ENCODE data around the gene BMP7. TPM values are rescaled to one million over a fixed set of nuclear protein-coding genes. Genes with fewer than 3 reads are reported as not detected.
"Not testable (repeated sequence)": the region's sequence is repeated elsewhere in the genome, so short reads cannot be mapped to it uniquely, and the experiment has no call there.

The BMP7 gene
- total RNA-seq, 1 donor from 2014 or later: 0.10 TPM

DNA sequence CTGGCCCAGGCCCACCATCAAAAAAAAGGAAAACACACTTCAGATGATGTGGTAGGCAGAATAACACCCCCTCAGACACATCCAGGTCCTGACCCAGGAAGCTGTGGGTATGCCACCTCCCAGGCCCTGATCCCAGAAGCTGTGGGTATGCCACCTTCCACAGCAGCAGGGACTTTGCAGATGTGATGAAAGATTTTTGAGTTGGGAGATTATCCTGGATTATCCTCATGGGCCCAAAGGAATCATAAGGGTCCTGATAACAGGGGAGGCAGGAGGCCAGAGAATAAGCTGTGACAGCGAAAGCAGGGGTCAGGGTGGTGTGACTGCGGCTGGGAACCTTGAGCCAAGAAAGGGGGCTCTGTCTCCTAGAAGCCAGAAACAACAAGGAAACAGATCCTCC is 55.0 kb downstream of the BMP7 start:
- no peak for DNase-seq (ENCODE audit: low read depth)

- DNase-seq (ENCODE audit: low read depth): no peak
Observed at GRCh38 chr20:57210911-57211280, 55.5 kb downstream of the BMP7 start.

DNA sequence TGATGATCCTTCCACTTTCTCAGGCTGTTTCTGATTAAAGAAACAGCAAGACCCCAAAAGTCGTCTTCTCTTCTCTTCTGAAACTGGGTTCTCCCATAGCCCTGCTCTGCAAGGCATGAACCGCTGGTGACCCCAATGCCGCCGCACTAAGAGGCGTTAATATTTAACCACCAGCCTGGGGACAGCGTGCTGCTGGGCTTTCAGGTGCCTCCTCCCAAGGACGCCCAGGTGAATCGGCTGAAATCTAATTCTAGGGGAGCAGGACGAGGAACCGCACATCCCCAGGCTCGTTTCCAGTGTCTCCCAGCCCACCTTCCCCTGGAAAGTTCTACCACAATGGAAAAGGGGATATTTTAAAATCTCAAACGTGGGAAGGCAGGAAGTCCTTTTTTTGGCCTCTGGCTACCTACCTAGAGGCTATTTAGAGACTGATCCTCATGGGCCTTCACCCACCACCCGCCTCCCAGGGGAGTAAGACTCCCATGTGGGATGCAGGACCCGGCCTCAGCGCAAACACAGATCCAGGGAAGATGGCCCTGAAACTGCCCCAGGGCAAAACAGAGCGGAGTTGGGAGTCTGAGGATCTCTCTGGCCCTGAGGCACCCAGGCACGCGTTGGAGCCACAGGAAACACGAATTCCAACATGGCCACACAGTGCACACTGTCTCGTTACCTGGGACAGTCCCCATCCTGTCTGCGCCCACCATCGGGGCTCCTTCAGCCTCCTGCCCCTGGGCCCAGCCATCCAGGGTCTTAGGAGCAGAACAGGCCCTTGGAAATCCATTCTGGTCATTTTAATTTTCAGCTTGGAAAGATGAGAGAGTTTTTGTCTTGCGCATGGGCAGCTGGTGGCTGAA is 56.2 kb downstream of the BMP7 start:
- DNase-seq (ENCODE audit: low read depth): no peak

DNA sequence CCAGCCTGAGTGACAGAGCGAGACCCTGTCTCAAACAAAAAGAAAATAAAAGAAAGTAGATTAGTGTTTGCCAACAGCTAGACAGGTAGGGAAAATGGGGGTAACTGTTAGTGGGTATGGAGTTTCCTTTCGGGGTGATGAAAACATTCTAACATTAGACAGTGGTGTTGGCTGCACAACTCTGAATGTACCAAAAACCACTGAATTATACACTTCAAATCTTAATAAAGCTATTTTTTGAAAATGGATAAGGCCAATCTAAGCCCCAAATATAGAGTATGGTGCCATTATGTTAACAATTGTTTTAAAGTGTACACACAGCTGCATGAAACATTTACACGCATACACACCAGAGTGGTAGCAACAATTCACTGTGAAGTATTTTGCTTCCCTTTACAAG is 57.0 kb downstream of the BMP7 start:
- DNase-seq (ENCODE audit: low read depth): no peak

GRCh38 chr20:57208198-57208597 is 58.2 kb downstream of the BMP7 start:
- no peak for DNase-seq (ENCODE audit: low read depth)

DNA sequence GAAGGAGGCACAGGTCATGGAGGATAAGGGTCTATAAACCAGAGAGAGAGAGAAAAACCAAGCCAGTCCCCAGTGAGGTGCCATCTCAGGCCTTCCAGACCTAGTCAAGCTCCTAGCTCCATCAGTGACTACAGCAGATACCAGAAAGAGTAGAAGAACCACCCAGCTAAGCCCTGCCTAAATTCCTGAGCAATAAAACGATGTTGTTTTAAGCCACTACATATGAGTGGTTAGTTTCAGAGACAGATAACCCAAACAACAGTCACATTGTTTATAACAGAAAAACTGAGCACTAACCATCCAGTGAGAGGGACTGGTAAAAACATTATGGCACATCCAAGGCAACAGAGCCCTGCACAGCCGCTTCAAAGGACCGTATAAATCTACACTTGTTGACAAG is 59.2 kb downstream of the BMP7 start:
- no peak for DNase-seq (ENCODE audit: low read depth)

DNA sequence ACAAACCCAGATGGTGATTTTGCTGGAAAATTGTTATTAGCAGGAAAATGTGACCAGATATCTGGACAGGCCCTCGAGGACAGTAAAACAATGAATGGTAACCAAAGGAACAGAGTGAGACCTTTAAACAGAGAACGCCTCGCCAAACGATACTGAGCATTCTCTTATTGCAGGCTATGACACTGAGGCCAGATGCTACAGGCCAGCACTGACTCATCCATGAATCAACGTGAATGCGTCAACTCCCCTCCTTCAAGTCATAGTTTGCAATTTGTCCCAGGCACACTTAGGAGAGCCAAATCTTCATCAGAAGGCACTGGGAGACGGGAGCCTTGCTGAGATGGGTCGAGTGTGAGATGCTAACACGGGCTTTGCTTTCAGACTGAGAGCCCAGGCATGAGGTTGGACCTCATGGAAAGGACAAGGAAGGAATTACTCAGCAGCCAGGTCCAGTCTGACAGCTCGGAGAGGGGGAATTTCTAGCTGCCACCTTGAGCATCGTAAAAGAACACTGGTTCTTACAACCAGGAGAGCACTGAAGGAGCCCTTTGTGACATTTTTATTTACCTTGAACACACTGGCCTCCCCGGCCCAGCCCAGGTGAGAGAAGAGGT is 60.7 kb downstream of the BMP7 start:
- no peak for DNase-seq (ENCODE audit: low read depth)

GRCh38 chr20:57203986-57204385 is 62.5 kb downstream of the BMP7 start:
- DNase-seq (ENCODE audit: low read depth): no peak

DNA sequence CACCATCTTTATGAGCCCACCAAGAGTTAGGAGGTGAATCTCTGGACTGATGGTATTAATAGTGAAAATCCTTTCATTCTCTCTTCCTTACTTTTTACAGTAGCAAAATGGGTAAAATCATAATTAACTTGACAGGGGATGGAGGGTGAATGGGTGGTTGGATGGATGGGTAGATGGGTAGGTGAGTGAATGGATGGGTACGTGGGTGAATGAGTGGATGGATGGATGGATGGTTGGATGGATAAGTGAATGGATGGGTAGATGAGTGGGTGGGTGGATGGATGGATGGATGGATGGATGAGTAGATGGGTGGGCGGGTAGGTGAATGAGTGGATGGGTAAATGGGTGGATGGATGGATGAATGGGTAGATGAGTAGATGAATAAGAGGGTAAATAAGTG is 63.2 kb downstream of the BMP7 start:
- no peak for DNase-seq (ENCODE audit: low read depth)

GRCh38 chr20:57202309-57202708 is 64.1 kb downstream of the BMP7 start:
- no peak for DNase-seq (ENCODE audit: low read depth)

DNA sequence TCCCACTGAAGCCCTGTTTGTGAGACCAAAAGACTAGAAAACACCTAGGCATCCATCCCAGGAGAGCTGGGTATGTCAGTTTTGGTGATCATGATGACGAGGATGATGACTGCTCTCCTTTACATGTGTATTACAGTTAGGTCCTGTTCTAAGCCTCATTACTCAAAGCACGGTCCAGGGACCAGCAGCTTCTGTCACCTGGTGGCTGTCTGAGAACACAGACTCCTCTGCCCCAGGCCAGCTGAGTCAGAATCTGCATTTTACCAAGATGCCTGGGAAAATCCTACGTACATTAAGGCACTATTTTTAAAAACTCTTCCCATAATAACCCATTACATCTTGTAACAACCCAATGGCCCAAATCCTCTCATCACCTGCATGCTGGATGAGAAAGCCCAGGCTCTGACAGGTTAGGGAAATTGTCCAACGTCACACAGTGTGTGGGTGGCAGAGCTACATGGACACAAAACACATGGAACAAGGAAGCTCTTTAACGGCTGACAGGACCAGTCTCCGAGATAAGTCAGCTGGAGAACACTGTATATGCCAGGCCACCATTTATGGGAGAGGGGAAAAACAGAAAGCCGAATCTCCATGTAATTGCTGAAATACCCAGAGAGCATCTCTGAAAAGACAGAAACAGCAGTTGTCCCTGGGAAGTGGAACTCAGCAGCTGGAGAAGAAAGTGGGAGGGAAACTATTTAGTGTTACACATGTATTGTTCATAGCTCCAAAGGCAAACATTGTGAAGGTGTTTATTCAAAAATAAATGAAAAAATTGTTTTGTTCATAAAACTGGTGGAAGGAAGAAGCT is 65.4 kb downstream of the BMP7 start:
- DNase-seq (ENCODE audit: low read depth): no peak

DNA sequence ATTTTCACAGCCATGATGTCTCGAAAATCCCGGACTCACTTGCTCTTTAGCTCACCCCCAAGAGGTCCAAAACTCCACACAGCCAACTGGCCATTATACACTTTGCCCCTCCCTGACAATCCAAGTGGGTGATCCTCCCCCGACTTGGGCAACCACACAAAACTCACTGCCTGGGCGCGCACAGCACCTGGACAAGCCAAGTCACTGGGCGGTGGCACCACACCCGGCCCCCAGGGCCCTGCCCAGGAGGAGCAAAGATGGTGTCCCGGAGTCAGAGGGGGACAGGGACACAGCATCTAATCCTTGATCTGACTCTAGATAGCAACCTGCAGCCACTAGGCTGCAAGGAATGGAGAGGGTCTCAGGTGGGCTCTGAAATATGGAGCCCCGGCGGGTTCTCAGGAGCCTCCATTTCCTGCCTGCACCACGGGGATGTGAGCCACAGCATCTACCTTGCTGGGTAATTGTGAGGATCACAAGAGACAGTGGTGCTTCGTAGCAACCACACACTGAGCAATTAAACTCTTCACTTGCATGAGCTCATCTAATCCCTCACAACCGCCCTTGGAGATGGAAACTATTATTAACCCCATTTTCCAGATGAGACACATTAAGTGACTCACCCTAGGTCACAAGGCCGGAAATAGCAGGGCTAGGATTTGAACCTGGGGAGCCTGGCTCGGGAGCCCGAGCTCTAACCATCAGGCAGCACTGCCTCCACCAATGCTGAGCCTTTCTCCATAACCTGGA is 66.6 kb downstream of the BMP7 start:
- no peak for DNase-seq (ENCODE audit: low read depth)

GRCh38 chr20:57198132-57199072 is 68.0 kb downstream of the BMP7 start:
- no peak for DNase-seq (ENCODE audit: low read depth)

DNA sequence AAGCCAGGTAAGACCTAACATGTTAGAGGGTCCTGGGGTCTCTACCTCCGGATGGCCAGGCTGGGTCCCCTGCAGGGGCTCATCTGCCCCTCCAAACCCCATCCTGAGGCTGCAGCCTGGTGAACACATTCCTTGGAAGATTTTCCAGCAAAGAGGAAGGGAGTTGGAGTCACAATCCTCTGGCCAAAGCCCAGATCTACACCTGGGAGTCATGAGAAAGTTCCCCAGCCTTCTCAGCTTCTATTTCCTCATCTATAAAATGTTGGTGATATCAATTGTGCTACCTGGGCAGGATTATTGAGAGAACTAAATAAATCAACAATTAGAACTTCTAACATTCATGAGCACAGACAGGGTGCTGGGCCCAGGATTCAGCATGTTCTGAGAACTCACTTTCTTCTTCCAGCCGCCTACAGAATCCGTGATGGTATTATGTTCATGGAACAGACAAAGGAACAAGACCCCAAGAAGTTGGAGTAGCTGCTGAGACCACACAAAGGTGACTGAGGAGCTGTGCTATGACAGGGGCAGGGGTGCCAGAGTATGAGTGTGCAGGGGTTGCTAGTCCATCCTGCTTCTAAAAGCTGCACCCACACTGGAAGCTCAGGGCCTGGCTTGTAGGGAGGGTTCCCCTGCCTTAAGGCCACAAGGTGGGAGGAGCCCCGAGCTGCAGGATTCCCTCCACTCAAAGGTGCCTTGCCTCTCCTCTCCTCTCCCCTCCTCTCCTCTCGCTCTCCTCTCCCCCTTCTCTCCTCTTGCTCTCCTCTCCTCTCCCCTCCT is 68.9 kb downstream of the BMP7 start:
- DNase-seq (ENCODE audit: low read depth): no peak

GRCh38 chr20:57195469-57196100 is 70.9 kb downstream of the BMP7 start:
- DNase-seq (ENCODE audit: low read depth): no peak

DNA sequence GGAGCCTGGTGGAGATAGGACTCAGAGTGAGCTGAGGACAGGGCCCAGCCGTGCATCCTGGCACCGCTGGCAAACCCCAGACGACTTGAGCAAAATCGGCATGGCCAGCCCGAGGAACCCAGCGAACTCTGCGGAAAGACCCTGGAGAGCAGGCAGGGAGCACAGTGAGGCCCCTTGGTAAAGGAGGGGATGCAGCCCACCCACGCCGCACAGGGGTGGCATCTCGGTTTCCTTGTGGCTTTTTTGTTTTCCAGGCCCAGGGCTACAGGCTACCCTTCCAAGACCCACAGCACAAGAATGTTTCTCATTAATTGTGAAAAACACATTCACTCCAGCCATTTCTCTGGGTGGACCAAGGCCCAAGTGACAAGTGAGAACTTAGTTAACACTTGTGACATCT is 71.4 kb downstream of the BMP7 start:
- no peak for DNase-seq (ENCODE audit: low read depth)

- no peak for DNase-seq (ENCODE audit: low read depth)
Observed at GRCh38 chr20:57194154-57194553, 72.3 kb downstream of the BMP7 start.

- no peak for DNase-seq (ENCODE audit: low read depth)
Observed at GRCh38 chr20:57193094-57193493, 73.3 kb downstream of the BMP7 start.

- DNase-seq (ENCODE audit: low read depth): no peak
Observed at GRCh38 chr20:57192311-57192710, 74.1 kb downstream of the BMP7 start.

DNA sequence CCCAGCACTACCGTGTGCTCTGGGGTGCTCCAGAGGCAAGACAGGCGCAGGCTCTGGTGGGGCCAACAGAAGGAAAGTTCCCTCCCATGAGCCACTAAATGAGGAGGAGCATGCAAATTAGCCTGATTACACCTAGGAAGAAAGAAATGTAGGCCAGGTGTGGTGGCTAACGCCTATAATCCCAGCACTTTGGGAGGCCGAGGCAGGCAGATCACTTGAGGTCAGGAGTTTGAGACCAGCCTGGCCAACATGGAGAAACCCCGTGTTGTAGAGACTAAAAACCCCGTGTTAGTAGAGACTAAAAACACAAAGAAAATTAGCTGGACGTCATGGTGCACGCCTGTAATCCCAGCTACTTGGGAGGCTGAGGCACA is 75.2 kb downstream of the BMP7 start:
- not testable (repeated sequence) for DNase-seq (ENCODE audit: low read depth)

All from renal cortical epithelial cell (primary cell).